MM.1S (cell line): ENCODE data around the gene C11orf42.

Experiments
- EZH2 ChIP-seq: fragments of 300-600 bp; sonication (generic); optimal IDR thresholded peaks from 2 replicates; pipeline ENCODE3; 2017; ENCODE audit warnings: low read depth, mild to moderate bottlenecking, antibody characterized with exemption, low read length, mixed read lengths
- EZH2phosphoT487 ChIP-seq: fragments of 300-600 bp; sonication (generic); IDR thresholded peaks from 2 replicates; pipeline ENCODE4 v1.6.1; 2018; ENCODE audit warnings: antibody characterized with exemption, low read length
- TF ChIP-seq, protein P1 (sequence below): fragments of 300-600 bp; sonication (generic); IDR thresholded peaks from 2 replicates; pipeline ENCODE4 v1.5.1; 2016; ENCODE audit warnings: antibody characterized with exemption, low read length, mixed read lengths

DNA sequence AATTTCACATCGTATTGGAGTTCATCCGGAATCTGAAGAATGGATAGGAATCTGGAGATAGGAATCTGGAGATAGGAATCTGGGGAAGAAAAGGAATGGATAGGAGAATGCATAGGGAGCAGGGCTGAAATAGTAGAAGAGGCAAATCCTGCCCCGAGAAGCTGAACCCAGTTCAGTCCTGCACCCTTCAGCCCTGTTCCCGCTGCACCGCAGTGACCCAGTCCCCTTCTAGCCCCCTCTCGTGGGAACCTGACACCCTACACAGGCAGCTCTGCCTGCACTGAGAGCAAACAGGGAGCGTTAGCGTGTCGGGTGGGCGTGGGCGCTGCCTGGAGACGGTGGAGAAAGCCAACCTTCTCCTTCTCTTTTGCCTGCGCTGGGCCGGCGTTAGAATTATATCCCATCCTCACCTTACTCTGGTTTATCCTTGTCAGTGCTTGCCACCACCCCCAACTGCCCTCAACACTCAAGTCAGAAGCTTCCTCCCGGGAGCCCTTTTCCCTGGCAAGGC lies 53.3 kb downstream of the C11orf42 start:
- no peak for TF ChIP-seq EZH2
- TF ChIP-seq, protein P1, sequence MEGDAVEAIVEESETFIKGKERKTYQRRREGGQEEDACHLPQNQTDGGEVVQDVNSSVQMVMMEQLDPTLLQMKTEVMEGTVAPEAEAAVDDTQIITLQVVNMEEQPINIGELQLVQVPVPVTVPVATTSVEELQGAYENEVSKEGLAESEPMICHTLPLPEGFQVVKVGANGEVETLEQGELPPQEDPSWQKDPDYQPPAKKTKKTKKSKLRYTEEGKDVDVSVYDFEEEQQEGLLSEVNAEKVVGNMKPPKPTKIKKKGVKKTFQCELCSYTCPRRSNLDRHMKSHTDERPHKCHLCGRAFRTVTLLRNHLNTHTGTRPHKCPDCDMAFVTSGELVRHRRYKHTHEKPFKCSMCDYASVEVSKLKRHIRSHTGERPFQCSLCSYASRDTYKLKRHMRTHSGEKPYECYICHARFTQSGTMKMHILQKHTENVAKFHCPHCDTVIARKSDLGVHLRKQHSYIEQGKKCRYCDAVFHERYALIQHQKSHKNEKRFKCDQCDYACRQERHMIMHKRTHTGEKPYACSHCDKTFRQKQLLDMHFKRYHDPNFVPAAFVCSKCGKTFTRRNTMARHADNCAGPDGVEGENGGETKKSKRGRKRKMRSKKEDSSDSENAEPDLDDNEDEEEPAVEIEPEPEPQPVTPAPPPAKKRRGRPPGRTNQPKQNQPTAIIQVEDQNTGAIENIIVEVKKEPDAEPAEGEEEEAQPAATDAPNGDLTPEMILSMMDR: no peak
- no peak for TF ChIP-seq EZH2phosphoT487
